ENCODE results near the gene TOR4A. TPM values are rescaled to one million over a fixed set of nuclear protein-coding genes. Genes with fewer than 3 reads are reported as not detected.

Gene TOR4A
- total RNA-seq, 1 donor from 2014 or later: 37.7 TPM

- Mint-ChIP-seq H3K36me3 (ENCODE audit: low read depth, unreplicated experiment) (no peaks in the 10 kb centered on the region), H3K4me1 (ENCODE audit: unreplicated experiment) (peaks cover 12% of the 10 kb centered on the region), H3K9me3 (ENCODE audit: unreplicated experiment) (no peaks in the 10 kb centered on the region), H3K27ac (ENCODE audit: unreplicated experiment) (peak overlapping the region; percentile 74), H3K27me3 (ENCODE audit: unreplicated experiment) (peaks cover 3% of the 10 kb centered on the region), H3K4me3 (ENCODE audit: unreplicated experiment) (no peak overlapping the region)
- DNase-seq (ENCODE audit: low spot score): no peak
- TF ChIP-seq CTCF (IDR thresholded peaks at IDR 0.05; ENCODE audit: unreplicated experiment): no peak
These were observed 44.3 kb downstream of the TOR4A start for GRCh38 chr9:137321726-137322361.

- Mint-ChIP-seq H3K4me3 (ENCODE audit: unreplicated experiment) (no peak overlapping the region), H3K4me1 (ENCODE audit: unreplicated experiment) (peaks cover 15% of the 10 kb centered on the region), H3K9me3 (ENCODE audit: unreplicated experiment) (peaks cover 5% of the 10 kb centered on the region), H3K27ac (ENCODE audit: unreplicated experiment) (no peak overlapping the region), H3K27me3 (ENCODE audit: unreplicated experiment) (peaks cover 6% of the 10 kb centered on the region), H3K36me3 (ENCODE audit: low read depth, unreplicated experiment) (peaks cover 4% of the 10 kb centered on the region)
- no peak for DNase-seq (ENCODE audit: low spot score)
- no peak for TF ChIP-seq CTCF (IDR thresholded peaks at IDR 0.05; ENCODE audit: unreplicated experiment)
These were observed 46.2 kb downstream of the TOR4A start for GRCh38 chr9:137323531-137324331.

DNA sequence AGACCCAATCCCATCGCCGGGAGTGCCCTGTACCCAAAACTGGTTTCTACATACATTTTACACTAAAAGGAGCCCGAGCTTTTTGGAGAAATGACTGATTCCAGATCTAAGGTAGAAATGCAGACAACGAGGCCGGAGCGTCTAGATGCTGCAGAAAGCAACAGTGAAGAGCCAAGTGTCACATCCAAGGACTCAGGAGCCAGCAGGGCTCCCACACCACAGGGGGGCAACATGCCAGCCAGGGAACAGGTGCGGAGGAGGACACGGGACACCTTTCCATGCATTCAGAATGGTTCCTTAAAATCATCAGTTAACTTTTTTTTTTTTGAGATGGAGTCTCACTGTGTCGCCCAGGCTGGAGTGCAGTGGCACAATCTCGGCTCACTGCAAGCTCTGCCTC, 47.6 kb downstream of the TOR4A start:
- no peak for TF ChIP-seq CTCF (IDR thresholded peaks at IDR 0.05; ENCODE audit: unreplicated experiment)
- H3K4me3 Mint-ChIP-seq (ENCODE audit: unreplicated experiment): no peak overlapping the region
- H3K36me3 Mint-ChIP-seq (ENCODE audit: low read depth, unreplicated experiment): peaks cover 7% of the 10 kb centered on the region
- no peak for DNase-seq (ENCODE audit: low spot score)
- H3K27ac Mint-ChIP-seq (ENCODE audit: unreplicated experiment): no peak overlapping the region
- peaks cover 5% of the 10 kb centered on the region for H3K9me3 Mint-ChIP-seq (ENCODE audit: unreplicated experiment)
- H3K4me1 Mint-ChIP-seq (ENCODE audit: unreplicated experiment): peaks cover 13% of the 10 kb centered on the region
- H3K27me3 Mint-ChIP-seq (ENCODE audit: unreplicated experiment): peaks cover 6% of the 10 kb centered on the region

GRCh38 chr9:137325799-137326198, 48.3 kb downstream of the TOR4A start:
- DNase-seq (ENCODE audit: low spot score): no peak
- Mint-ChIP-seq H3K27me3 (ENCODE audit: unreplicated experiment) (peaks cover 9% of the 10 kb centered on the region), H3K4me3 (ENCODE audit: unreplicated experiment) (no peak overlapping the region), H3K9me3 (ENCODE audit: unreplicated experiment) (peaks cover 5% of the 10 kb centered on the region), H3K4me1 (ENCODE audit: unreplicated experiment) (peaks cover 15% of the 10 kb centered on the region), H3K27ac (ENCODE audit: unreplicated experiment) (no peak overlapping the region), H3K36me3 (ENCODE audit: low read depth, unreplicated experiment) (peaks cover 13% of the 10 kb centered on the region)
- no peak for TF ChIP-seq CTCF (IDR thresholded peaks at IDR 0.05; ENCODE audit: unreplicated experiment)
